NCI-H1417 treated with DMSO at 0.1 percent for 48 hours (cell line): ENCODE data around the gene DNAH12.
"Not testable (repeated sequence)": the region's sequence is repeated elsewhere in the genome, so short reads cannot be mapped to it uniquely, and the experiment has no call there.

Source experiments
- DNase-seq: peaks from one replicate; lab custom pipeline; 2025; lab: John Stamatoyannopoulos, UW

The DNAH12 gene

GRCh38 chr3:57303520-57303919, 240.6 kb downstream of the DNAH12 start:
- DNase-seq: not testable (repeated sequence)

- DNase-seq: no peak
Measured at GRCh38 chr3:57298041-57298440, 246.1 kb downstream of the DNAH12 start.

GRCh38 chr3:57292897-57293526, 251.1 kb downstream of the DNAH12 start:
- no peak for DNase-seq

DNA sequence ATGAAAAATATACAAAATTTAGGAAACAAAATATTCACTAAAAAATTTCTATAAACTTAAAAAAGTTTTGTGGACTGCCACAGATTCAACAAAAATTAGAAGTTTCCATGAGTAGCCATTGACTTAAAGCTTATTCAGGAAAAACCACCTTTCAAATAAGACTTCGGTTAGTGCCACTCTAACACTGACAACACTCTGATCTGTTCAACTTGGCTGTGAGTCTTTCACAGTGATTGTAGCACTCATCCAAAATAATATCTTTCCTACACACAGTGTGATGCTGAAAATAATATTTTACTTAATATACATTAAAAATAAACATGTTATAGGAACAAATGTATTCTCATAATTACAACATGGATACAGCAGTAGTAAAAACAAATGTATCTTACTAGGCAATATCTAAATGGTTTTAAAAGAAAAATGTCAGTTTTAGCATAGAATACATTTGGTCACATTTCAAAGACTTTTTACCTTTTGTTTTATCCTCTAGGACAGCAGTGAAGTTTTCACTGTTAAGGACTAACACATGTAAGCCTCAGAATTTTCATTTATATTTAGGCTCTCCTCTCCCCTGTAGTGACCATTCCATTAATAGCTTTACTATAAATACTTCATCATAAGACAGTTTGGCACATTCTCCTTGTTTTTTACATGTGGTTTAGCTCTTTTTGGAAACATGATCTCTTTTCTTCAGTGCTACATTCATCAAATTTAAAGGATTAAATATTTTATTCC, 251.8 kb downstream of the DNAH12 start, which contains the start of gene ASB14:
Gene ASB14 (minus strand): TSS at position 527 of the 738 bp plus-strand sequence. CDS start 652 bp downstream, outside the sequence.
- DNase-seq: no peak

DNA sequence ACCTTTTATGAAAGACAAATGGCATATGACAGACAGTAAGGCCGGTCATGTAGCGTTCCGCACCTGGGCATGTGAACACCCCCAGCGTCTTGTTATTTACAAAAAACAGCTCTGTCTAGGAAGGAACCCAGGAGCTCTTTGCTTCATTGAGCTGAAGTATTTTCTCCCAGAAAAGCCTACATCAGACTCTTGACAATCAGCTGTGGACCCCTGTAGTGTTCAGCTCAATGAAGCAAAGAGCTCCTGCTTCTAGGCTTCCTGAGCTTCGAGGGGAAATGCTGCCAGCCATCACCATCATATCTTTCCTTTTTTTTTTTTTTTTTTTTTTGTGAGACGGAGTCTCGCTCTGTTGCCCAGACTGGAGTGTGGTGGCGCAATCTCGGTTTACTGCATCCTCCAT, 255.7 kb downstream of the DNAH12 start:
- no peak for DNase-seq

GRCh38 chr3:57287205-57287604, 256.9 kb downstream of the DNAH12 start:
- no peak for DNase-seq

DNA sequence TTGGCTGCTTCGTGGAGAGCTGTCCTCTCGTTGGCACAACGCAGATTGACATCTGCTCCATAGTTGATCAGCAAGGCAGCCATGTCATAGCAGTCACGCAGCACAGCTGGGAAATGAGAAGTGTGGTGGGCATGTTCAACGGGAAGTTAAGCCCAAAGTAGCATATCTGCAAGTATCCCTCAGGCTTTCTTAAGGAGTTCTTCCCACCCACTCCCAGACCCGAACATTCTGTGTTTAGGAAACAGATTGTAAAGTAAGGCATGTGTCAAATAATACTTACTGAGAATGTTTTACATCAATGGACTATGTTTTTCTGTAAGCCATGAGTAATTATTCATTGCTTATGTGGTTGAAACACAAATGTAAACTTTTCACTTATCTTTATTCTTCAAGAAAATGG, 260.8 kb downstream of the DNAH12 start:
- DNase-seq: no peak

- no peak for DNase-seq
Measured at GRCh38 chr3:57281715-57282114, 262.4 kb downstream of the DNAH12 start.

- DNase-seq: no peak
Measured at GRCh38 chr3:57279685-57280084, 264.5 kb downstream of the DNAH12 start.

DNA sequence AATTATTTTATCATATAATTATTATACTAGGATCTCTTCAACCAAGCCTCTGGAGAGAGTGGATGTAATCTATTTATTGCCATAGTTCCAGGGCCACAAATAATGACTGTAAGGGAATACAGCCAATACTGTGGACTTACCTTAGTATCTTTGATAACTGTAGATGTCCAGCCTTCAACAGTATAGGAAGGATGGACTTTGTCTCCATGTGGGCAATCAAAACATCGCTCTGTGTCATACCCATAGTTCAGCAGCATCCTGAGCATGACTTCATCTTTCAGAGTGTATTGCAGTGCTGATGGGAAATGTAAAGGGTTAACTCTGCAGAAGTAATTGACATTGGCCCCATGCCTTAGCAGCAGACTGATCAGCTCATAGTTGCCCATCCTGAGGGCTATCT, 265.9 kb downstream of the DNAH12 start:
- no peak for DNase-seq

- DNase-seq: no peak
Measured at GRCh38 chr3:57275393-57275792, 268.8 kb downstream of the DNAH12 start.

GRCh38 chr3:57274845-57275244, 269.3 kb downstream of the DNAH12 start:
- DNase-seq: no peak

DNA sequence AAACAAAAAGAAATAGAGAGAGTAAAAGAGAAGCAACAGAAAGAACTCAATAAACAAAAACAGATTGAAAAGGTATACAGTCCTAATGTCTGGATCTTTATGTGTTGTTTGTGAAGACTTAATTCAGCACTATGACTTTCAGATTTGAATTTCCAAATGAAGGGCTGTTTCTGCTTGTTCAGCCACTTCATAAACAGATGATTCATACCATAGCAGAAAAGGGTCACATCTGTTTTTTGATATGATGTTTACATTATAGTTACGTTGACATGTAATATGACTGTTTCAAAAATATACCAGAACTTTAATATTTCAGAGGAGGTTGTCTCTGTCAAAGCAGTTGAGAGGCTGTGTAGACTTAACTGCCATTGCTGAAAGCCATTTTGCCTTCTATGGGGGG, 275.7 kb downstream of the DNAH12 start:
- DNase-seq: no peak

GRCh38 chr3:57261929-57262328, 282.2 kb downstream of the DNAH12 start:
- DNase-seq: no peak

- no peak for DNase-seq
Measured at GRCh38 chr3:57261119-57261518, 283.0 kb downstream of the DNAH12 start.

GRCh38 chr3:57257678-57258077, 286.5 kb downstream of the DNAH12 start:
- DNase-seq: no peak

DNA sequence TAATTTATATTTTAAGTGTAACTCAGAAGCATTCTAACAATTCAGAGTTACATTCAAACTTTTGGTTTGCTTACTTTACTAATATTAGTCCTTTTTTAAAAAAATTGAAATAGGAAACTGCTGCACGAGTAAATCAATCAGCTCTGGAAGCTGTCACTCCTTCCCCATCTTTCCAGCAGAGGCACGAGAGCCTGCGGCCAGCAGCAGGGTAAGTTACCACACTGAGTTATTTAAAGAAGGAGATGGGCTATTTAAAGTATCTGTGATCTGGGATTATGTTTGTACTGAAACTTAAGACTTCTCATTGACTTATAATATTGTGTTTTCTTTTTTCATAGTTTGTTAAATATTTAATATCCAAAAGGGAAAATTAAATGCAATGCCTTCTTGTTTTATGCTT, 287.3 kb downstream of the DNAH12 start:
- no peak for DNase-seq

DNA sequence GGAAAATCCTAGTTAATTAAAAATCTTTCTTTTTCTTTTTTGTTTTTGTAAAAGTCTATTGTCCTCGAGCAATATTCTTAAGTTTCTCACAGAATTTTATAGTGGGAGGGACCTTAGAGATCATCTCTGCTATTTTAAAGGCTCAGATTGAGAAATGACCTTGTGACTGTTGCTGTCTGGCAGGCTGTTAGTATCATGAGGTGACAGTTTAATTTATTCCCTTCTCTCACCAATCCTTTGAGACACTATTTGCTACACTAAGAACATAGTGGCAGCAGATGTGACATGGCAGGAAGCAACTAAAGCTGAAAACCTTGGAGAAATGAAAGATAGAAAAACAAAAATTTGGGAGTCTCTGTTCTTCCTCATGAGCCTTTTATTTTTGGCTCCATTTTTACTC, 291.7 kb downstream of the DNAH12 start:
- DNase-seq: no peak

DNA sequence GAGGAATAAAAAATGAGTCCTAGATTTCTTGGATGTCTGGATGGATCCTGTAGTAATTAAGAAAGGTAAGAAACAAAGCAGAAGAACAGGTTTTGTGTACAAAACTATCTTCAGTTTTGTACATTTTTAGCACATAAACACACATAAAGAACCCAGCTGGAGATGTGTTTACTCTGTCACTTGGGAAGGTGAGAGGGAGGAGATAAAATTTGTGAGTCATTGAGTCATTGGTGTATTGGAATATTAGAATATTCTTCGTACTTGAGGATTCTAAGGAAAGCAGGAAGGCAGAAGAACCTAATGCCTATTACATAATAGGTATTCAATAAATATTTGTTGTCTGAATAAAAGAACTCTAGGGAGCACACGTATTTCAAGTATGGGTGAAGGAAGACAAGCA, 299.2 kb downstream of the DNAH12 start:
- no peak for DNase-seq
